MM.1S (cell line): ENCODE data around the gene PLAC1.

Experiments
- DNase-seq: peaks from one replicate; pipeline ENCODE4 v3.0.0-alpha.2; 2015
- H2AFZ ChIP-seq: fragments of 300-600 bp; sonication (generic); 2 replicates; pipeline ENCODE4 v1.6.0; 2016; ENCODE audit warnings: antibody characterized with exemption, low read length
- H3F3A ChIP-seq: fragments of 300-600 bp; sonication (generic); 2 replicates; pipeline ENCODE4 v1.6.1; 2016; ENCODE audit warnings: mild to moderate bottlenecking, antibody characterized with exemption, low read length, moderate library complexity, mixed read lengths; ENCODE audit not compliant: insufficient read depth
- H3K27ac ChIP-seq: fragments of 300-600 bp; sonication (generic); 2 replicates; pipeline ENCODE4 v1.5.1; 2016; ENCODE audit warnings: mild to moderate bottlenecking, low read length
- H3K27me3 ChIP-seq: fragments of 300-600 bp; sonication (generic); replicated peaks from 2 replicates; pipeline ENCODE4 v1.6.0; 2016; ENCODE audit warnings: low read length; ENCODE audit not compliant: insufficient read depth
- H3K36me3 ChIP-seq: fragments of 300-600 bp; sonication (generic); replicated peaks from 2 replicates; pipeline ENCODE4 v1.6.1; 2016; ENCODE audit warnings: mild to moderate bottlenecking, low read length, mixed read lengths; ENCODE audit not compliant: insufficient read depth
- H3K4me1 ChIP-seq: fragments of 300-600 bp; sonication (generic); 2 replicates; pipeline ENCODE4 v1.6.1; 2016; ENCODE audit warnings: low read length, mixed read lengths
- H3K4me2 ChIP-seq: fragments of 300-600 bp; sonication (generic); 2 replicates; pipeline ENCODE4 v1.6.0; 2016; ENCODE audit warnings: low read depth, low read length
- H3K4me3 ChIP-seq: fragments of 300-600 bp; sonication (generic); 2 replicates; pipeline ENCODE4 v1.5.1; 2016; ENCODE audit warnings: low read length, mixed read lengths
- H3K79me2 ChIP-seq: fragments of 300-600 bp; sonication (generic); 2 replicates; pipeline ENCODE4 v1.6.1; 2016; ENCODE audit warnings: mixed run types, low read length, mixed read lengths
- H3K9ac ChIP-seq: fragments of 300-600 bp; sonication (generic); 2 replicates; pipeline ENCODE4 v1.6.1; 2016; ENCODE audit warnings: low read length, mixed read lengths
- H3K9me2 ChIP-seq: fragments of 300-600 bp; sonication (generic); replicated peaks from 2 replicates; pipeline ENCODE4 v1.6.1; 2016; ENCODE audit warnings: mild to moderate bottlenecking, low read length, mixed read lengths; ENCODE audit not compliant: insufficient read depth
- H3K9me3 ChIP-seq: fragments of 300-600 bp; sonication (generic); replicated peaks from 2 replicates; pipeline ENCODE4 v1.6.1; 2016; ENCODE audit warnings: mild to moderate bottlenecking, low read length, mixed read lengths; ENCODE audit not compliant: insufficient read depth
- H4K20me1 ChIP-seq: fragments of 300-600 bp; sonication (generic); 2 replicates; pipeline ENCODE4 v1.6.1; 2016; ENCODE audit warnings: mild to moderate bottlenecking, low read length, moderate library complexity, mixed read lengths; ENCODE audit not compliant: insufficient read depth
- CTCF ChIP-seq: fragments of 300-600 bp; sonication (generic); IDR thresholded peaks from 2 replicates; pipeline ENCODE4 v1.5.1; 2016; ENCODE audit warnings: antibody characterized with exemption, low read length, mixed read lengths
- EZH2 ChIP-seq: fragments of 300-600 bp; sonication (generic); optimal IDR thresholded peaks from 2 replicates; pipeline ENCODE3; 2017; ENCODE audit warnings: low read depth, mild to moderate bottlenecking, antibody characterized with exemption, low read length, mixed read lengths
- EZH2phosphoT487 ChIP-seq: fragments of 300-600 bp; sonication (generic); IDR thresholded peaks from 2 replicates; pipeline ENCODE4 v1.6.1; 2018; ENCODE audit warnings: antibody characterized with exemption, low read length

Gene PLAC1

GRCh38 chrX:134568285-134569016 lies 89.8 kb downstream of the PLAC1 start:
- H3K4me3 ChIP-seq: no peak overlapping the region
- no peaks in the 10 kb centered on the region for H3K27me3 ChIP-seq
- DNase-seq: no peak
- no peaks in the 10 kb centered on the region for H3K36me3 ChIP-seq
- no peak overlapping the region for H3K4me2 ChIP-seq
- H2AFZ ChIP-seq: no peak overlapping the region
- H3K9ac ChIP-seq: no peak overlapping the region
- TF ChIP-seq EZH2 (no peak), EZH2phosphoT487 (no peak), CTCF (no peak)
- no peaks in the 10 kb centered on the region for H3K9me2 ChIP-seq
- no peaks in the 10 kb centered on the region for H3K79me2 ChIP-seq
- H3K9me3 ChIP-seq: no peaks in the 10 kb centered on the region
- 0 out of 2 replicates have a peak, but pooled peaks cover 4% of the 10 kb centered on the region for H3K4me1 ChIP-seq
- no peak overlapping the region for H3K27ac ChIP-seq
- no peaks in the 10 kb centered on the region for H3F3A ChIP-seq
- no peaks in the 10 kb centered on the region for H4K20me1 ChIP-seq

GRCh38 chrX:134566506-134566905 lies 91.8 kb downstream of the PLAC1 start:
- H3K27ac ChIP-seq: no peak overlapping the region
- no peak for DNase-seq
- H3K4me3 ChIP-seq: no peak overlapping the region
- no peaks in the 10 kb centered on the region for H3K79me2 ChIP-seq
- no peak overlapping the region for H3K4me2 ChIP-seq
- H3K36me3 ChIP-seq: no peaks in the 10 kb centered on the region
- TF ChIP-seq EZH2phosphoT487 (no peak), CTCF (no peak), EZH2 (no peak)
- no peaks in the 10 kb centered on the region for H3K9me3 ChIP-seq
- H3F3A ChIP-seq: no peaks in the 10 kb centered on the region
- H3K4me1 ChIP-seq: 0 out of 2 replicates have a peak, but pooled peaks cover 4% of the 10 kb centered on the region
- H3K27me3 ChIP-seq: no peaks in the 10 kb centered on the region
- H2AFZ ChIP-seq: no peak overlapping the region
- H4K20me1 ChIP-seq: no peaks in the 10 kb centered on the region
- no peaks in the 10 kb centered on the region for H3K9me2 ChIP-seq
- H3K9ac ChIP-seq: no peak overlapping the region

- H3K9me3 ChIP-seq: no peaks in the 10 kb centered on the region
- no peak overlapping the region for H3K4me3 ChIP-seq
- H3K9me2 ChIP-seq: no peaks in the 10 kb centered on the region
- DNase-seq: no peak
- no peaks in the 10 kb centered on the region for H3K27me3 ChIP-seq
- TF ChIP-seq CTCF: no peak
- no peak for TF ChIP-seq EZH2
- no peak for TF ChIP-seq EZH2phosphoT487
- no peak overlapping the region for H3K4me2 ChIP-seq
- no peaks in the 10 kb centered on the region for H3F3A ChIP-seq
- H3K9ac ChIP-seq: no peak overlapping the region
- H3K36me3 ChIP-seq: no peaks in the 10 kb centered on the region
- H2AFZ ChIP-seq: no peak overlapping the region
- no peaks in the 10 kb centered on the region for H3K4me1 ChIP-seq
- no peak overlapping the region for H3K27ac ChIP-seq
- H4K20me1 ChIP-seq: no peaks in the 10 kb centered on the region
- no peaks in the 10 kb centered on the region for H3K79me2 ChIP-seq
Observed at GRCh38 chrX:134562002-134562401, 96.3 kb downstream of the PLAC1 start.
